Kidney glomerular epithelial cell (primary cell): Measurements from ENCODE around the gene INO80D.
"Not testable (repeated sequence)": the region's sequence is repeated elsewhere in the genome, so short reads cannot be mapped to it uniquely, and the experiment has no call there.

Experiments used
- DNase-seq: peaks from one replicate; lab custom pipeline; 2025; lab: John Stamatoyannopoulos, UW

INO80D gene

GRCh38 chr2:206085742-206086445 is at the start of gene INO80D:
Gene INO80D (minus strand): TSS chr2:206086174. CDS start chr2:206063016, 23,158 bp downstream.
- DNase-seq, result peak; percentile 87

GRCh38 chr2:206127656-206128055 is 41.7 kb upstream of the INO80D start:
- DNase-seq, result no peak

- DNase-seq, result no peak
These were observed 39.9 kb upstream of the INO80D start for GRCh38 chr2:206125901-206126300.

- DNase-seq, result not testable (repeated sequence)
These were observed 36.6 kb upstream of the INO80D start for GRCh38 chr2:206122569-206122968.

GRCh38 chr2:206116278-206116677 is 30.3 kb upstream of the INO80D start:
- no peak for DNase-seq

- no peak for DNase-seq
These were observed 29.1 kb upstream of the INO80D start for GRCh38 chr2:206115026-206115578.

GRCh38 chr2:206112846-206113547 is 27.0 kb upstream of the INO80D start:
- no peak for DNase-seq

- no peak for DNase-seq
These were observed 26.1 kb upstream of the INO80D start for GRCh38 chr2:206112108-206112507.

GRCh38 chr2:206108713-206109112 is 22.7 kb upstream of the INO80D start:
- DNase-seq, result no peak

- DNase-seq, result peak; percentile 52
These were observed 19.6 kb upstream of the INO80D start for GRCh38 chr2:206105541-206105940.

GRCh38 chr2:206105038-206105437 is 19.1 kb upstream of the INO80D start:
- no peak for DNase-seq

GRCh38 chr2:206098872-206099271 is 12.9 kb upstream of the INO80D start:
- not testable (repeated sequence) for DNase-seq

- no peak for DNase-seq
These were observed 12.5 kb upstream of the INO80D start for GRCh38 chr2:206098471-206098870.

- no peak for DNase-seq
These were observed 10.9 kb upstream of the INO80D start for GRCh38 chr2:206096876-206097275.

- no peak for DNase-seq
These were observed 9.8 kb upstream of the INO80D start for GRCh38 chr2:206095536-206096332.

- no peak for DNase-seq
These were observed 6.3 kb upstream of the INO80D start for GRCh38 chr2:206092297-206092696.

- no peak for DNase-seq
These were observed 2.3 kb upstream of the INO80D start for GRCh38 chr2:206088248-206088647.

GRCh38 chr2:206086716-206087350 is 859 bp upstream of the INO80D start:
- DNase-seq, result no peak

- no peak for DNase-seq
These were observed 868 bp downstream of the INO80D start for GRCh38 chr2:206084870-206085741.

- DNase-seq, result peak; percentile 52
These were observed 1.5 kb downstream of the INO80D start for GRCh38 chr2:206084439-206084869.
